ENCODE results near the gene PHACTR2.

DNA sequence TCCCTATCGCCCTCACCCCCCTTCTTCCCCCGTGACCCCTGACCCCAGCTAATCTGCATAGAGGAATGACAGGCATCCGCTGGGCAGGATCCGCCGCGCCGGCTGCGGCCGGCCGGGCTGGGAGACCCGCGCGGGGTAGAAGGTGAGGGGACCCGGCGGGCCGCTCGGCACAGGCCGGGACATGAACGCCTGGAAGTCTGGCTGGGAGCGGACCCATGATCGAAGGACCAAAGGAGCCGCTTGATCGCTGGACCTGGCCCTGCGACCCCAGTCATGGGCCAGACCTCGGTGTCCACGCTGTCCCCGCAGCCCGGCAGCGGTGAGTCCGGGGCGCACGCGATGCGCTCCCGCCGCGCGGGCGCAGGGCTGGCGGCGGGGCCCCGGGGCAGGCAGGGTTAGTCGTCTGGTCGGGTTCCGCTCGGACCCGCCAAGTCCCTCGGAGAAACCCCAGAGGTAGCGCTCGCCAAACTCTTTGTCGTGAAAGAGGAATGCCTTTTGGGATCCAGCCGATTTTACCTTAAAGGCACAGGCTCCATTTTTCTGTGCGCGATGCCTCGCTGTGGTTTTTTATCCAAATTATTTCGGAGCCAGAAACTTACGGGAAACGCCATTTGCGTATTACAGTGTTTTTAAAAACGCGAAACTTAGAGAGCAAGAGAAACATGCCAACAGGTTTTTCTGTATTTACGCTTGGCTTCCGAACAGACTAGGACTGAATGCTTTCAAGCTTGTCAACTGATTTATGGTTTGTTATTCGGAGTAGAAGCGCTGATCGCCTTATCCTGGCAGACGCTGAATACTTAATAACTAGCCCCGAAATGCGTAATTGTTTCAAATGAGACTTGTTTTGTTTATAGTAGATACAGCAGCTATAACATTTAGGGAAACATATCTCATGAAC, at the start of gene PHACTR2:
- TF ChIP-seq, protein P1, sequence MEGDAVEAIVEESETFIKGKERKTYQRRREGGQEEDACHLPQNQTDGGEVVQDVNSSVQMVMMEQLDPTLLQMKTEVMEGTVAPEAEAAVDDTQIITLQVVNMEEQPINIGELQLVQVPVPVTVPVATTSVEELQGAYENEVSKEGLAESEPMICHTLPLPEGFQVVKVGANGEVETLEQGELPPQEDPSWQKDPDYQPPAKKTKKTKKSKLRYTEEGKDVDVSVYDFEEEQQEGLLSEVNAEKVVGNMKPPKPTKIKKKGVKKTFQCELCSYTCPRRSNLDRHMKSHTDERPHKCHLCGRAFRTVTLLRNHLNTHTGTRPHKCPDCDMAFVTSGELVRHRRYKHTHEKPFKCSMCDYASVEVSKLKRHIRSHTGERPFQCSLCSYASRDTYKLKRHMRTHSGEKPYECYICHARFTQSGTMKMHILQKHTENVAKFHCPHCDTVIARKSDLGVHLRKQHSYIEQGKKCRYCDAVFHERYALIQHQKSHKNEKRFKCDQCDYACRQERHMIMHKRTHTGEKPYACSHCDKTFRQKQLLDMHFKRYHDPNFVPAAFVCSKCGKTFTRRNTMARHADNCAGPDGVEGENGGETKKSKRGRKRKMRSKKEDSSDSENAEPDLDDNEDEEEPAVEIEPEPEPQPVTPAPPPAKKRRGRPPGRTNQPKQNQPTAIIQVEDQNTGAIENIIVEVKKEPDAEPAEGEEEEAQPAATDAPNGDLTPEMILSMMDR (IDR thresholded peaks at IDR 0.05), result no peak
- TF ChIP-seq ZFX (IDR thresholded peaks at IDR 0.05; ENCODE audit: borderline replicate concordance), result no peak

All from 22Rv1 (cell line).